Breast epithelium (tissue), 3 donors: ENCODE measurements around the gene LDLRAD4.

ENCODE experiments used
- CTCF ChIP-seq, 3 donors: fragments of 450-650 bp; IDR thresholded peaks; one replicate each; pipeline ENCODE4 v1.5.1; 2016 to 2017; ENCODE audit warnings: antibody characterized with exemption in 3 of 3, mild to moderate bottlenecking in 3 of 3, moderate library complexity in 3 of 3
- POLR2A ChIP-seq: fragments of 450-650 bp; IDR thresholded peaks from one replicate; pipeline ENCODE4 v1.6.1; 2016; ENCODE audit warnings: antibody characterized with exemption, mild to moderate bottlenecking, moderate library complexity

- TF ChIP-seq CTCF (IDR thresholded peaks at IDR 0.05) (no peak), POLR2A (no peak)
Measured at GRCh38 chr18:13548966-13549879, 330.7 kb downstream of the LDLRAD4 start.
